K562 (cell line): ENCODE measurements around the gene FKBP15. TPM values are rescaled to one million over a fixed set of nuclear protein-coding genes. Genes with fewer than 3 reads are reported as not detected.

Experiments
- ARHGAP35 ChIP-seq: fragments of 450-650 bp; IDR thresholded peaks from 2 replicates; pipeline ENCODE4 v1.6.1; 2018; ENCODE audit not compliant: partially characterized antibody
- BACH1 ChIP-seq: fragments of 200-800 bp; sonication (Bioruptor generic); IDR thresholded peaks from 2 replicates; pipeline ENCODE4 v1.6.1; 2016; ENCODE audit warnings: missing genetic modification characterization, missing compliant biosample characterization
- BHLHE40 ChIP-seq: IDR thresholded peaks from 2 replicates; pipeline ENCODE4 v1.6.1; 2011; ENCODE audit warnings: low read length, improper control_type of control experiment
- BRCA1 ChIP-seq, 2 experiments: fragments of 450-650 bp in 1 of 2; sonication (generic) in 1 of 2; formaldehyde crosslinking in 1 of 2; IDR thresholded peaks; 2 replicates each; pipeline versions ENCODE4 v1.5.0 to v1.6.1; 2017 to 2020; ENCODE audit warnings: mild to moderate bottlenecking in 1 of 2, missing genetic modification reagents in 1 of 2
- BRD4 ChIP-seq: fragments of 200-600 bp; sonication (generic); IDR thresholded peaks from 2 replicates; pipeline ENCODE4 v1.6.1; 2017; ENCODE audit warnings: inconsistent platforms
- CBX1 ChIP-seq: sonication (generic); IDR thresholded peaks from 2 replicates; pipeline ENCODE4 v1.6.1; 2016; ENCODE audit warnings: antibody characterized with exemption, low read depth, mild to moderate bottlenecking
- CBX8 ChIP-seq: fragments of 200-600 bp; sonication (generic); IDR thresholded peaks from 2 replicates; pipeline ENCODE4 v1.6.1; 2012; ENCODE audit warnings: borderline replicate concordance, mixed run types, low read depth, mild to moderate bottlenecking, moderate library complexity, mixed read lengths, low read length, control low read depth, inconsistent platforms; ENCODE audit not compliant: poor library complexity, severe bottlenecking; ENCODE audit errors: extremely low read depth
- ELF4 ChIP-seq: fragments of 450-650 bp; formaldehyde crosslinking; IDR thresholded peaks from 2 replicates; pipeline ENCODE4 v1.4.0; 2022; ENCODE audit warnings: missing genetic modification characterization
- FOXK1 ChIP-seq: sonication (generic); formaldehyde crosslinking; IDR thresholded peaks from 2 replicates; pipeline ENCODE4 v1.8.0; 2022; ENCODE audit warnings: missing genetic modification reagents, mild to moderate bottlenecking, borderline replicate concordance
- FOXK2 ChIP-seq, 2 experiments: fragments of 450-650 bp; IDR thresholded peaks in 1 of 2; conservative IDR thresholded peaks in 1 of 2; 2 replicates each; pipeline ENCODE4 v1.6.1; 2016; ENCODE audit warnings: low read depth in 2 of 2, mild to moderate bottlenecking in 1 of 2
- GTF2A2 ChIP-seq: IDR thresholded peaks from 2 replicates; pipeline ENCODE4 v1.6.1; 2016; ENCODE audit warnings: mild to moderate bottlenecking, missing genetic modification characterization, missing compliant biosample characterization
- KDM2B ChIP-seq: fragments of 250-450 bp; sonication (Bioruptor Pico); IDR thresholded peaks from 2 replicates; pipeline ENCODE4 v1.8.0; 2021; ENCODE audit warnings: mild to moderate bottlenecking, moderate library complexity
- KLF6 ChIP-seq: fragments of 250-450 bp; sonication (Bioruptor Pico); IDR thresholded peaks from 2 replicates; pipeline ENCODE4 v1.4.0; 2020; ENCODE audit warnings: mild to moderate bottlenecking, moderate library complexity, borderline replicate concordance
- NR2C2 ChIP-seq, 2 experiments: fragments of 200-800 bp in 1 of 2; sonication (Bioruptor generic) in 1 of 2; sonication (generic) in 1 of 2; formaldehyde crosslinking in 1 of 2; IDR thresholded peaks; 2 replicates each; pipeline versions ENCODE4 v1.6.1 to v1.8.0; 2016 to 2022; ENCODE audit warnings: mild to moderate bottlenecking in 1 of 2, missing compliant biosample characterization in 1 of 2, missing genetic modification characterization in 1 of 2, missing genetic modification reagents in 1 of 2
- SREBF2 ChIP-seq: sonication (generic); formaldehyde crosslinking; IDR thresholded peaks from 2 replicates; pipeline ENCODE4 v1.4.0; 2020; ENCODE audit warnings: mild to moderate bottlenecking, missing genetic modification reagents
- TARDBP ChIP-seq: fragments of 450-650 bp; IDR thresholded peaks from 2 replicates; pipeline ENCODE4 v1.6.1; 2016
- YY1 ChIP-seq, 3 experiments: IDR thresholded peaks; 2 replicates each; pipeline ENCODE4 v1.6.1; 2011; ENCODE audit warnings: low read length in 2 of 3, mild to moderate bottlenecking in 2 of 3, moderate library complexity in 2 of 3, borderline replicate concordance in 1 of 3, control low read depth in 1 of 3, low read depth in 1 of 3; ENCODE audit not compliant: insufficient read depth in 3 of 3, insufficient replicate concordance in 2 of 3, control insufficient read depth in 1 of 3, insufficient read length in 1 of 3; ENCODE audit errors: extremely low read depth in 1 of 3
- ZNF165 ChIP-seq: fragments of 250-450 bp; sonication (Bioruptor Pico); IDR thresholded peaks from 2 replicates; pipeline ENCODE4 v1.4.0; 2020; ENCODE audit warnings: borderline replicate concordance
- ZNF584 ChIP-seq: fragments of 200-800 bp; sonication (Bioruptor generic); IDR thresholded peaks from 2 replicates; pipeline ENCODE4 v1.6.1; 2016; ENCODE audit warnings: low read depth, mild to moderate bottlenecking, missing genetic modification characterization, missing compliant biosample characterization
- polyA plus RNA-seq, 8 experiments: library from polyadenylated mRNA; depleted of rRNA in 4 of 8; stranded (reverse) in 5 of 8; unstranded in 3 of 8; fragments of >200 nt; fragmentation: Nextera tagmentation in 2 of 8; fragmentation: Illumina TruSeq in 1 of 8; extraction: Ambion mirVana in 2 of 8; extraction: Trizol in 1 of 8; gene quantifications; 2 replicates each; pipeline versions ENCODE4 v1.2.1 to v1.2.3, GENCODE V29; 2011 to 2014; ENCODE audit warnings: inconsistent platforms in 1 of 8, missing spikeins in 1 of 8
- total RNA-seq, 7 experiments: library from RNA; depleted of rRNA in 6 of 7; stranded (reverse); fragments of >200 nt in 6 of 7; fragmentation: Illumina TruSeq in 2 of 7; extraction: Trizol in 2 of 7; gene quantifications; 2 replicates each; pipeline versions ENCODE4 v1.2.1 to v1.2.3, GENCODE V29; 2011 to 2021; ENCODE audit warnings: low replicate concordance in 1 of 7
- TF ChIP-seq, protein P1 (sequence below): IDR thresholded peaks from 2 replicates; pipeline ENCODE4 v1.6.1; 2011; ENCODE audit not compliant: insufficient read length; ENCODE audit errors: extremely low read depth
- TF ChIP-seq, protein P2 (sequence below): sonication (generic); formaldehyde crosslinking; IDR thresholded peaks from 2 replicates; pipeline ENCODE4 v1.8.0; 2022; ENCODE audit warnings: missing genetic modification reagents, mild to moderate bottlenecking, borderline replicate concordance
- TF ChIP-seq, protein P3 (sequence below): sonication (generic); formaldehyde crosslinking; IDR thresholded peaks from 2 replicates; pipeline ENCODE4 v1.8.0; 2022; ENCODE audit warnings: missing genetic modification reagents, mild to moderate bottlenecking, borderline replicate concordance

The FKBP15 gene
- total and polyA plus RNA-seq, 9 of the 15 experiments (the other 6 are each of a cell fraction or from before 2014, with no cell fraction given), result 8.7 to 38.0 (median 18.9) TPM

DNA sequence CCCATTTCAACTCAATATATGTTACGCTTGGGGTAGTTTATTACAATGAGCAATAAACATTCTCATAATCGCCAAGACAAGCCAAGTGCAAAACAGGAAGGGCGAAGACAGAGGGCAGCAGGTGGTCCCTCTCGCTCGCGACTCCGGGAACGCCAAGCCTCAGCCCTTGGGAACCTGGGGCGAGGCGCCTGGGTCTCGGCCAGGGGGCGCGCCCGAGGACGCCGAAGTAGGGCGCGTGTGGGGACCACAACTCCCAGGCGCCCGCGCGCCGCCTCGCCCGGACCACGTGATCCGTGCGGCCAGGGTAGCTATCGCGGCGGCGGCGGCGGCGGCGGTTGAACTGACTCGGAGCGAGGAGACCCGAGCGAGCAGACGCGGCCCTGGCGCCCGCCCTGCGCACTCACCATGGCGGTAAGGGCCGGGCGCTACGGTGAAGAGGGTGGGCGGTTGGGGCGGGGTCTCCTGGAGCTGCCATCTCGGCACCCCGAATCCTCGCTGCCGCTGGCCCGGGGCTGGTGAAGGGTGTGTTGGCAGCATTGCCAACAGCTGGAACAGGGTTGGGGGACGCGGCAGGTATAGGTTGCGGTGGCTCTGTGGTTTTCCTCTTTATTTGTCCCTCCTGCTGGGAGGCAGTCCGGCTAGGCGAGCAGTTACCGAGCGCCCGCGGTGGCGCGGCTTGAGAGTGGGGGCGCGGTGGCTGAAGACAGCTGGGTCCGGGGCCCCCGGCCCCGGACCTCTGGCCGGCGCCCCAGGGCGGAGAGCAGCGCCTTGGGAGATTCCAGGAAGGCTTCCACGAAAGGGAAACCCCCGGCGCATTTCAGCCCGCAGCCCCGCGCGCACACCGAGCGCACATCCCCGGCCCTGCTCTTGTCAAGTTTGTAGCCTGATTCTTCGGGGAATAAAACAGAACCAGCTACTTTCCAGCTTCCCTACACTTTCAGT is 70.1 kb downstream of the FKBP15 start, which contains the start of gene SLC31A2 (continued):
- TF ChIP-seq SREBF2 (CRISPR knock-in tag) (no peak), YY1 (IDR thresholded peaks at IDR 0.05; ENCODE audit: borderline replicate concordance in 1 of 3, control insufficient read depth in 1 of 3, extremely low read depth in 1 of 3, insufficient read depth in 3 of 3, insufficient read length in 1 of 3, insufficient replicate concordance in 2 of 3, low read depth in 1 of 3, low read length in 2 of 3) (peak in 2 of 3 experiments; percentile 52 to 68), ARHGAP35 (no peak), FOXK2 (conservative IDR thresholded peaks at IDR 0.05 in 1 of 2, IDR thresholded peaks at IDR 0.05 in 1 of 2; ENCODE audit: low read depth in 2 of 2) (no peak), NR2C2 (CRISPR knock-in tag; IDR thresholded peaks at IDR 0.05) (no peak; the same call in 1 of the 2 replicates), NR2C2 (tag; IDR thresholded peaks at IDR 0.05) (peak; percentile 66), TARDBP (no peak), BRCA1 (IDR thresholded peaks at IDR 0.05) (no peak), BRCA1 (CRISPR knock-in tag; IDR thresholded peaks at IDR 0.05) (no peak), KLF6 (no peak; the same call in 1 of the 2 replicates), ZNF584 (CRISPR knock-in tag) (no peak), KDM2B (CRISPR knock-in tag) (no peak), BRD4 (no peak), CBX8 (no peak), GTF2A2 (tag) (no peak), BACH1 (tag) (no peak), BHLHE40 (no peak), ELF4 (no peak), FOXK1 (peak; percentile 40; the same call in 1 of the 2 replicates), CBX1 (no peak), ZNF165 (CRISPR knock-in tag) (no peak)
- TF ChIP-seq, protein P1, sequence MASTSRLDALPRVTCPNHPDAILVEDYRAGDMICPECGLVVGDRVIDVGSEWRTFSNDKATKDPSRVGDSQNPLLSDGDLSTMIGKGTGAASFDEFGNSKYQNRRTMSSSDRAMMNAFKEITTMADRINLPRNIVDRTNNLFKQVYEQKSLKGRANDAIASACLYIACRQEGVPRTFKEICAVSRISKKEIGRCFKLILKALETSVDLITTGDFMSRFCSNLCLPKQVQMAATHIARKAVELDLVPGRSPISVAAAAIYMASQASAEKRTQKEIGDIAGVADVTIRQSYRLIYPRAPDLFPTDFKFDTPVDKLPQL, result no peak
- TF ChIP-seq, protein P2, sequence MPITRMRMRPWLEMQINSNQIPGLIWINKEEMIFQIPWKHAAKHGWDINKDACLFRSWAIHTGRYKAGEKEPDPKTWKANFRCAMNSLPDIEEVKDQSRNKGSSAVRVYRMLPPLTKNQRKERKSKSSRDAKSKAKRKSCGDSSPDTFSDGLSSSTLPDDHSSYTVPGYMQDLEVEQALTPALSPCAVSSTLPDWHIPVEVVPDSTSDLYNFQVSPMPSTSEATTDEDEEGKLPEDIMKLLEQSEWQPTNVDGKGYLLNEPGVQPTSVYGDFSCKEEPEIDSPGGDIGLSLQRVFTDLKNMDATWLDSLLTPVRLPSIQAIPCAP (CRISPR knock-in tag), result no peak
- TF ChIP-seq, protein P3, sequence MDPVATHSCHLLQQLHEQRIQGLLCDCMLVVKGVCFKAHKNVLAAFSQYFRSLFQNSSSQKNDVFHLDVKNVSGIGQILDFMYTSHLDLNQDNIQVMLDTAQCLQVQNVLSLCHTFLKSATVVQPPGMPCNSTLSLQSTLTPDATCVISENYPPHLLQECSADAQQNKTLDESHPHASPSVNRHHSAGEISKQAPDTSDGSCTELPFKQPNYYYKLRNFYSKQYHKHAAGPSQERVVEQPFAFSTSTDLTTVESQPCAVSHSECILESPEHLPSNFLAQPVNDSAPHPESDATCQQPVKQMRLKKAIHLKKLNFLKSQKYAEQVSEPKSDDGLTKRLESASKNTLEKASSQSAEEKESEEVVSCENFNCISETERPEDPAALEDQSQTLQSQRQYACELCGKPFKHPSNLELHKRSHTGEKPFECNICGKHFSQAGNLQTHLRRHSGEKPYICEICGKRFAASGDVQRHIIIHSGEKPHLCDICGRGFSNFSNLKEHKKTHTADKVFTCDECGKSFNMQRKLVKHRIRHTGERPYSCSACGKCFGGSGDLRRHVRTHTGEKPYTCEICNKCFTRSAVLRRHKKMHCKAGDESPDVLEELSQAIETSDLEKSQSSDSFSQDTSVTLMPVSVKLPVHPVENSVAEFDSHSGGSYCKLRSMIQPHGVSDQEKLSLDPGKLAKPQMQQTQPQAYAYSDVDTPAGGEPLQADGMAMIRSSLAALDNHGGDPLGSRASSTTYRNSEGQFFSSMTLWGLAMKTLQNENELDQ (CRISPR knock-in tag), result no peak
